GM10266 (cell line): ENCODE measurements around the gene ZBTB20.

Experiments
- DNase-seq: peaks from one replicate; pipeline ENCODE4 v3.0.0; 2012; ENCODE audit errors: extremely low spot score
- CTCF ChIP-seq: IDR thresholded peaks from 2 replicates; pipeline ENCODE4 v1.5.1; 2012; ENCODE audit warnings: mild to moderate bottlenecking, low read depth; ENCODE audit not compliant: control insufficient read depth, insufficient read depth; ENCODE audit errors: missing control alignments

ZBTB20 gene

GRCh38 chr3:114597012-114597411 lies 550.1 kb downstream of the ZBTB20 start:
- DNase-seq, result no peak
- no peak for TF ChIP-seq CTCF

- no peak for TF ChIP-seq CTCF
- no peak for DNase-seq
Observed at GRCh38 chr3:114596147-114596546, 550.9 kb downstream of the ZBTB20 start.

GRCh38 chr3:114595522-114596028 lies 551.5 kb downstream of the ZBTB20 start:
- no peak for TF ChIP-seq CTCF
- no peak for DNase-seq

- DNase-seq, result no peak
- TF ChIP-seq CTCF, result no peak
Observed at GRCh38 chr3:114590309-114591047, 556.6 kb downstream of the ZBTB20 start.

- no peak for TF ChIP-seq CTCF
- no peak for DNase-seq
Observed at GRCh38 chr3:114587986-114588385, 559.1 kb downstream of the ZBTB20 start.

GRCh38 chr3:114586119-114586518 lies 561.0 kb downstream of the ZBTB20 start:
- TF ChIP-seq CTCF, result no peak

GRCh38 chr3:114585687-114586086 lies 561.4 kb downstream of the ZBTB20 start:
- DNase-seq, result no peak
- TF ChIP-seq CTCF, result no peak

More at GRCh38 chr3:114586119-114586518, 561.0 kb downstream of the ZBTB20 start:
- DNase-seq, result no peak
